Measurements from ENCODE around the gene GDPD3.

The GDPD3 gene, protein sequence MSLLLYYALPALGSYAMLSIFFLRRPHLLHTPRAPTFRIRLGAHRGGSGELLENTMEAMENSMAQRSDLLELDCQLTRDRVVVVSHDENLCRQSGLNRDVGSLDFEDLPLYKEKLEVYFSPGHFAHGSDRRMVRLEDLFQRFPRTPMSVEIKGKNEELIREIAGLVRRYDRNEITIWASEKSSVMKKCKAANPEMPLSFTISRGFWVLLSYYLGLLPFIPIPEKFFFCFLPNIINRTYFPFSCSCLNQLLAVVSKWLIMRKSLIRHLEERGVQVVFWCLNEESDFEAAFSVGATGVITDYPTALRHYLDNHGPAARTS

DNA sequence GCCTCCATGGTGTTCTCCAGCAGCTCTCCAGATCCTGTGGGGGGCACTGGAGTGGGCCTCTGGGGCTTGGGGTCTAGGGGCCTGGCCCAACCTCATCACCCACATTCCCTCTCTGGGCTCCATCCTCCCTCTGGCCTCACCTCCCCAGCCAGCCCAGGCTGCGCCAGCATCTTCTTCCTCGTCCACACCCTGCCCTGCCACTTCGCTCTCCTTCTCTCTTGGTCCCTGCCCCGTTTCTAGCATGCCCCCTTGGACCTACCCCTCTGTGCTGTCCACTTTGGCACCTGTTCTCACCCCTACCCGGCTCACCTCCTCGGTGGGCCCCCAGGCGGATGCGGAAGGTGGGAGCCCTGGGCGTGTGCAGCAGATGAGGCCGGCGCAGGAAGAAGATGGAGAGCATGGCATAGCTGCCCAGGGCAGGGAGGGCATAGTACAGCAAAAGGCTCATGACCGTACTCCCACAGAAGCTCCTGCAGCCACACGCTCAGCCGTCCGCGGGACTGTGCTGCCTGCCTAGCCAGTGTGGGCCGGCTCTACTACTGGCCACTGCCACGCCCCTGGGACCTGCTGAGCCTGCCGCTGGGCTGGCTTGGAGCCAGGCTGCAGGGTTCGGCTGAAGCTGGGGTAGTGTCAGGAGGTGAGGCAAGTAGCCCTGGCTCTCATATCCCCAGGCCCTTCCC lies at the start of gene GDPD3:
GDPD3 (minus strand) TSS at position 507 of the 680 bp plus-strand sequence; CDS start at position 448, 59 bp downstream.
- H3K4me3 ChIP-seq (ENCODE audit: low read depth, low read length): no peak within 1 kb of the TSS
- no peak for TF ChIP-seq CTCF (IDR thresholded peaks at IDR 0.05; ENCODE audit: borderline replicate concordance, insufficient read depth, low read depth, low read length)

- no peak overlapping the region for H3K4me3 ChIP-seq (ENCODE audit: low read depth, low read length)
- no peak for TF ChIP-seq CTCF (IDR thresholded peaks at IDR 0.05; ENCODE audit: borderline replicate concordance, insufficient read depth, low read depth, low read length)
Observed at GRCh38 chr16:30157214-30157613, 43.9 kb upstream of the GDPD3 start.

GRCh38 chr16:30155188-30155587 lies 41.9 kb upstream of the GDPD3 start:
- no peak overlapping the region for H3K4me3 ChIP-seq (ENCODE audit: low read depth, low read length)
- no peak for TF ChIP-seq CTCF (IDR thresholded peaks at IDR 0.05; ENCODE audit: borderline replicate concordance, insufficient read depth, low read depth, low read length)

DNA sequence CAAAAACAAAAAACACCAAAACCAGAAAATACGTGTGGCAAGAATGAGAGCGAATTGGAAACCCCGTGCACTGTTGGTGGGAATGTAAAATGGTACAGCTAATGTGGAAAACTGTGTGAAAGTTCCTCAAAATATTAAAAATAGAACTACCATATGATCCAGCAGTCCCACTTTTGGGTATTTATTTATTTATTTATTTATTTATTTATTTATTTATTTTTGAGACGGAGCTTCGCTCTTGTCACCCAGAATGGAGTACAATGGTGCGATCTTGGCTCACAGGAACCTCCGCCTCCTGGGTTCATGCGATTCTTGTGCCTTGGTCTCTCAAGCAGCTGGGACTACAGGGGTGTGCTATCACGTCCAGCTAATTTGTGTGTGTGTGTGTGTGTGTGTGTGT lies 39.2 kb upstream of the GDPD3 start:
- no peak overlapping the region for H3K4me3 ChIP-seq (ENCODE audit: low read depth, low read length)
- TF ChIP-seq CTCF (IDR thresholded peaks at IDR 0.05; ENCODE audit: borderline replicate concordance, insufficient read depth, low read depth, low read length): no peak

DNA sequence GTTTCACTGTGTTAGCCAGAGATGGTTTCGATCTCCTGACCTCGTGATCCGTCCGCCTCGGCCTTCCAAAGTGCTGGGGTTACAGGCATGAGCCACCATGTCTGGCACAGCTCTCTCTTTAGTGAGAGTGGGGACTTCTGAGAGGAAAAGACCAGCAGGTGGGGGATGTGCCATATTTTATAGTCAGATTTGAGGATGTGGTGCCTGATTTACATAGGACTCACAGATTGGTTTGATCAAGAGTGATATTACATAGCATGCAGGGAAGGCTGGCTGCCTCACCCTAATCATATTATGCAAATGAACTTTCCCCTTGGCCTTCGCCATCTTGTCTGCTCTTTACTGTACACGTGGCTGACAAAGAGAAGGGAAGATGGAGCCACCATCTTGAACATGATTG lies 37.8 kb upstream of the GDPD3 start:
- no peak for TF ChIP-seq CTCF (IDR thresholded peaks at IDR 0.05; ENCODE audit: borderline replicate concordance, insufficient read depth, low read depth, low read length)
- no peak overlapping the region for H3K4me3 ChIP-seq (ENCODE audit: low read depth, low read length)

DNA sequence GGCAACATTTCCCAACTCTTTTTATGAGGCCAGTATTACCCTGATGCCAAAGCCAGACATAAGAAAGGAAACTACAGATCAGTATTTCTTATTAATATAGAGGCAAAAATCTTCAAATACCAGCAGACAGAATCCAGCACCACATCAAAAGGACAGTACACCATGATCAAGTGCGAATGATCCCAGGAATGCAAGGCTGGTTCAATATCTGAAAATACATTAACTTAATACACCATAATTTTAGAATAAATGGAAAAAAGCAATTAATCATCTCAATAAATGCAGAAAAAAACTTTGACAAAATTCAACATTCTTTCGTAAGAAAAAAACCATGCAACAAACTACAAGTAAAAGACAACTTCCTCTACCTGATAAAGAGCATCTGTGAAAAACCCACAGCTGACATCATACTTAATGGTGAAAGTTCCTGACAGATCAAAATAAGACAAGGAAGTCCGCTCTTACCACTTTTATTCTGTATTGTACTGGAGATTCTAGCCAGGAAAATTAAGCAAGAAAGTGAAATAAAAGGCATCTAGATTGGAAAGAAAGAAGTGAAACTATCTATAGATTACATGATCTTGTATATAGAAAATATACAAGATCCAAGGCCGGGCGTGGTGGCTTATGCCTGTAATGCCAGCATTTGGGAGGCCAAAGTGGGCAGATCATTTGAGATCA lies 36.1 kb upstream of the GDPD3 start:
- TF ChIP-seq CTCF (IDR thresholded peaks at IDR 0.05; ENCODE audit: borderline replicate concordance, insufficient read depth, low read depth, low read length): no peak
- no peak overlapping the region for H3K4me3 ChIP-seq (ENCODE audit: low read depth, low read length)

Measured in GM12875 (cell line).